Measurements from ENCODE around the gene FANCE. TPM values are rescaled to one million over a fixed set of nuclear protein-coding genes. Genes with fewer than 3 reads are reported as not detected.

The FANCE gene
- total RNA-seq, 3 donors from 2014 or later, result 9.7 to 12.6 (median 10.8) TPM

DNA sequence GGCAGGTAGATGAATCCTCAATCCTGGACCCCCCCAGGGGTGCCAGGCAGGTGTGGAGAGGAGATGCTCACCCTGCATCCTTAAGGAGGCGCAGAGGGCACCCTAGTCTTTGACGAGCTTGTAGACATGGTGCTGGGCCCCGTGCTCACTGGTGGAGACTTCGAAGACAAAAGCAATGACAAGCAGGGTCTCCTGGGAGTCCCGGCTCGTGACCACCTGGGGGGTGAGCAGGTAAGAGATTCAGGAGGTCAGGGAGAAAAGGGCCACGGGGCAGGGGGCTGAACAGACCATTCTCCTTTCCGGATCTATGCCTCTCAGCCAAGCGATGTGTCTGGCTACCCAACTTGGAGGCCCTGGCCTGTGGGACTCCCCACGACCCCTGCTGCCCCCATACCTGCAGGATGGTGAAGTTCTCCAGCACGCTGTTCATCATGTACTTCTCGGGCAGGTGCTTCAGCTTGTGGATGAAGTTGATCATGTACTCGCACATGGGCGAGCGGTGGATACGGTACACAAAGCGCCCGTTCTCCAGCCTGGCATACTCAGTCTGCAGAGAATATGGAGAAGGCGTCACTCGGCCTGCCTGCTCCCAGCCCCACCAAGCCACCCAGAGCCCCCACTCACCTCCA, 22.9 kb downstream of the FANCE start:
- H3K36me3 ChIP-seq, result peaks cover 4% of the 10 kb centered on the region
- H3K4me3 ChIP-seq, result no peak overlapping the region
- H3K4me1 ChIP-seq, result peaks cover 0 to 17% of the 10 kb centered on the region in 2 donors
- H3K27ac ChIP-seq, result no peak overlapping the region
- DNase-seq (ENCODE audit: low spot score in 2 of 2), result no peak
- no peaks in the 10 kb centered on the region for H3K27me3 ChIP-seq
- no peak for TF ChIP-seq POLR2A (IDR thresholded peaks at IDR 0.05)
- intact Hi-C loops (cut with DNase I; ENCODE audit: low total_unique reads), result no loop called here
- no peaks in the 10 kb centered on the region for H3K9me3 ChIP-seq

DNA sequence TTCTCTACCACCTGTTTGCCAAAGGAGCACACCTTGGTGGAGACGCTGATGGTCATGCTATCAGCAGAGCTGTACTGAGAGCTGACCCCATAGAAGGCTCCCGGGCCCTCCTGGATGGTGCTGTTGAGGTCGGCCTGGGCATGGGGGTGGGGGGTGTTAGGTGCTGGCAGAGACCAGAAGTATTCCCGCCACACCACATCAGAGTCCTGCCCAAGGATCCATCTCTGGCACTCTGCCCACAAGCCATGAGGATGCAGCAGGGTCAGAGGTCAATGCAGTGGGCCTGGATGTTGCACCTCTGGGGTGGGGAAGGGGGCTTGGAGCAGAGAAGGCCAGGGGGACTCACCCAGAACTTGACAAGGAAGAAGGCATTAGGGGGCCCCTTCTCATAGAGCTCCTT, 23.4 kb downstream of the FANCE start:
- no peak for DNase-seq (ENCODE audit: low spot score in 2 of 2)
- Histone ChIP-seq H3K27ac (no peak overlapping the region), H3K4me1 (peaks cover 0 to 12% of the 10 kb centered on the region in 2 donors), H3K9me3 (no peaks in the 10 kb centered on the region), H3K36me3 (peaks cover 4% of the 10 kb centered on the region), H3K4me3 (no peak overlapping the region), H3K27me3 (no peaks in the 10 kb centered on the region)
- TF ChIP-seq POLR2AphosphoS5 (IDR thresholded peaks at IDR 0.05), result no peak
- no peak for TF ChIP-seq POLR2A (IDR thresholded peaks at IDR 0.05)
- TF ChIP-seq, protein P1, sequence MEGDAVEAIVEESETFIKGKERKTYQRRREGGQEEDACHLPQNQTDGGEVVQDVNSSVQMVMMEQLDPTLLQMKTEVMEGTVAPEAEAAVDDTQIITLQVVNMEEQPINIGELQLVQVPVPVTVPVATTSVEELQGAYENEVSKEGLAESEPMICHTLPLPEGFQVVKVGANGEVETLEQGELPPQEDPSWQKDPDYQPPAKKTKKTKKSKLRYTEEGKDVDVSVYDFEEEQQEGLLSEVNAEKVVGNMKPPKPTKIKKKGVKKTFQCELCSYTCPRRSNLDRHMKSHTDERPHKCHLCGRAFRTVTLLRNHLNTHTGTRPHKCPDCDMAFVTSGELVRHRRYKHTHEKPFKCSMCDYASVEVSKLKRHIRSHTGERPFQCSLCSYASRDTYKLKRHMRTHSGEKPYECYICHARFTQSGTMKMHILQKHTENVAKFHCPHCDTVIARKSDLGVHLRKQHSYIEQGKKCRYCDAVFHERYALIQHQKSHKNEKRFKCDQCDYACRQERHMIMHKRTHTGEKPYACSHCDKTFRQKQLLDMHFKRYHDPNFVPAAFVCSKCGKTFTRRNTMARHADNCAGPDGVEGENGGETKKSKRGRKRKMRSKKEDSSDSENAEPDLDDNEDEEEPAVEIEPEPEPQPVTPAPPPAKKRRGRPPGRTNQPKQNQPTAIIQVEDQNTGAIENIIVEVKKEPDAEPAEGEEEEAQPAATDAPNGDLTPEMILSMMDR (IDR thresholded peaks at IDR 0.05), result no peak
- intact Hi-C loops (cut with DNase I; ENCODE audit: low total_unique reads), result no loop called here

DNA sequence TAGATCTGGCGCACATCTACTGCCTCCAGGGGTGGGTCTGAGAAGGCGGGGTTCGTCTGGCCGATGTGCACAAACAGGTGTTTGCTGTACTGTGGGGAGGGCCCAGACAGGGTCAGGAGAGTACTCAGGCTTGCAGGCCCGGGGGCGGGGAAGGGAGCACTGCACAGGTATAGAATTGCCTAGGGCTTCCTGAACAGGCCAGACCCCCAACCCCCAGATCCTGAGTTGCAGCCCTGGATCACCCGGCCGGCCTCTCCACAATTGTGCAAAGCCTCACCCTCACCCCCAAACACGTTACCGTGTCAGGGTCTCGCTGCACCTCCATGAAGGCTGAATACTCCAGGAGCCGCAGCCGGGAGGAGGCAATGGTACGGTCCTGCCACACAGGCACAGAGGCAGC, 23.9 kb downstream of the FANCE start:
- TF ChIP-seq POLR2A (IDR thresholded peaks at IDR 0.05) (no peak), POLR2AphosphoS5 (IDR thresholded peaks at IDR 0.05) (no peak)
- TF ChIP-seq, protein P1 (IDR thresholded peaks at IDR 0.05), result no peak
- H3K4me3 ChIP-seq, result no peak overlapping the region
- H3K27ac ChIP-seq, result no peak overlapping the region
- peaks cover 4% of the 10 kb centered on the region for H3K36me3 ChIP-seq
- no peak for DNase-seq (ENCODE audit: low spot score in 2 of 2)
- H3K4me1 ChIP-seq, result peaks cover 0 to 8% of the 10 kb centered on the region in 2 donors
- H3K9me3 ChIP-seq, result no peaks in the 10 kb centered on the region
- H3K27me3 ChIP-seq, result no peaks in the 10 kb centered on the region
- intact Hi-C loops (cut with DNase I; ENCODE audit: low total_unique reads), result no loop called here

DNA sequence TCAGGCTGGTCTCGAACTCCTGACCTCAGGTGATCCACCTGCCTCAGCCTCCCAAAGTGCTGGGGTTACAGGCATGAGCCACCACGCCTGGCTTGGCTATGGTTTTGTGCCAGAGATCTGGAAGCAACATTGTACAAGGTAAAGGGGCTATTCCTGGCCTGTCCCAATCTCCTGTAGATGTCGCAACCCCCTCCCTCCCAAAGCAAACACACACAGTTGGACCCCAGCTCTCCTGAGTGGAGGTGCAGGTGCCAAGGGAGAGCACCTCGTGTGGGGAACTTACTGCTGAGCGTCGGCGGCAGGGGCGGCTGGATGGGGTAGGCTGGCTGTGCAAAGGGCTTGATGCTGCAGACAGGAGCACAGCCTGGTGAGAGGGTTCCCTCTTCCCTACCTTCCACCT, 24.9 kb downstream of the FANCE start:
- DNase-seq (ENCODE audit: low spot score in 2 of 2), result no peak
- peaks cover 0 to 1% of the 10 kb centered on the region in 2 donors for H3K4me1 ChIP-seq
- intact Hi-C loops (cut with DNase I; ENCODE audit: low total_unique reads), result no loop called here
- H3K27me3 ChIP-seq, result no peaks in the 10 kb centered on the region
- no peak for TF ChIP-seq POLR2AphosphoS5 (IDR thresholded peaks at IDR 0.05)
- TF ChIP-seq POLR2A (IDR thresholded peaks at IDR 0.05), result no peak
- TF ChIP-seq, protein P1 (IDR thresholded peaks at IDR 0.05), result no peak
- H3K4me3 ChIP-seq, result no peak overlapping the region
- no peaks in the 10 kb centered on the region for H3K9me3 ChIP-seq
- peaks cover 4% of the 10 kb centered on the region for H3K36me3 ChIP-seq
- H3K27ac ChIP-seq, result no peak overlapping the region

DNA sequence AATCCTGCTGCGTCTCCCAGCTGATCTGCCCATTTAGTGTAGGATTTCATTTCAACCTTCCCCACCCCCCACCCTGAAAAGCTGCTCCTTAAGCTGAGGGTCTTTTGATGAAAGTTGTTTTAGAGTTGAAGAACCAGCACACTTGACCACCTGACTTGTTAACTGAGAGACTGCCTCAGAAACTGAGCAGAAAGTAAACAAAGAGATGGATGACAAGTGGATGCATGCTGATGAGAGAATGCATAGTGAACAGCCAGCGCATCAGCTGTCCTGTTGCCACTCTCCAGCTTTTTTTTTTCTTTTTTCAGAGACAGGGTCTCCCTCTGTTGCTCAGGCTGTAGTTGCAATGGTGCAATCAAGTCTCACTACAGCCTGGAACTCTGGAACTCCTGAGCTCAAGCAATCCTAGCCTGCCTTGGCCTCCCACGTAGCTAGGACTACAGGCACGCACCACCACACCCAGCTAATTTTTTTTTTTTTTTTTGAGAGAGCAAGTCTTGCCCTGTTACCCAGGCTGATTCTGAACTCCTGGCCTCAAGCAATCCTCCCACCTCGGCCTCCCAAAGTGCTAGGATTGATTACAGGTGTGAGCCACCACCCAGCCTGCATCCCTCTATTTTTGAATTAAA, 25.5 kb downstream of the FANCE start:
- intact Hi-C loops (cut with DNase I; ENCODE audit: low total_unique reads), result no loop called here
- H3K36me3 ChIP-seq, result peaks cover 4% of the 10 kb centered on the region
- TF ChIP-seq, protein P1 (IDR thresholded peaks at IDR 0.05), result no peak
- TF ChIP-seq POLR2AphosphoS5 (IDR thresholded peaks at IDR 0.05), result no peak
- TF ChIP-seq POLR2A (IDR thresholded peaks at IDR 0.05), result no peak

More for the DNA sequence above, 25.5 kb downstream of the FANCE start:
- H3K9me3 ChIP-seq, result no peaks in the 10 kb centered on the region
- no peak overlapping the region for H3K4me3 ChIP-seq
- no peaks in the 10 kb centered on the region for H3K27me3 ChIP-seq
- H3K4me1 ChIP-seq, result no peaks in the 10 kb centered on the region
- no peak overlapping the region for H3K27ac ChIP-seq
- DNase-seq (ENCODE audit: low spot score in 2 of 2), result no peak
